ENCODE measurements around the gene KCNK17. TPM values are rescaled to one million over a fixed set of nuclear protein-coding genes. Genes with fewer than 3 reads are reported as not detected.

Gene KCNK17
- total RNA-seq, 1 experiment from 2014 or later: not detected

DNA sequence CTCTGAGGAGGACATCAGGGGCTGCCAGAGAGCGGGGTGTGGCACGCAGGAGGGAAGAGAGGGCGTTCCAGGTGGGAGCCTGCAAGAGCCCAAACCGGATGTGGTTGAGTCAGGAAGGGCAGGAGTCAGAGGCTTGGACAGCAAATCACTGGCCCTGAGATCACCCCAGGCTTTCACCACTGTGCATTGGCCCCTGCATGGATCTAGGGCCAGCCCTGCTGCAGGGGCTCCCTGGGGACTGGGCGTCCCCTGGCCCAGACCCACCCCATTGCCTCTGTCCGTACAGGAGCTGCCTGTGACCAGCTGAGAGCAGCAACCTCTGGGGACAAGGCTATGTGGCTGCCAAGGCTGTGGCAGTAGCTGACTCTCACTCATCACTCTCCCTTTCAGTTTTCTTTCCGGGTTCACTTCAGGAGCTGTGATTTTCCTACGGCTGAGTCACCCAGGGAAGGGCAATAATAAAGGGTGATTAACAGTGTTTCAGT lies 33.9 kb downstream of the KCNK17 start:
- peak overlapping the region; percentile 28 for H3K27ac ChIP-seq (ENCODE audit: low read depth, low read length)
- H3K36me3 ChIP-seq (ENCODE audit: control insufficient read depth in 1 of 2, insufficient read depth in 2 of 2, low read length in 2 of 2): no peaks in the 10 kb centered on the region
- ATAC-seq (peak; percentile 94), DNase-seq (ENCODE audit: low read depth, low spot score) (peak; percentile 69)
- H3K9ac ChIP-seq (ENCODE audit: low read length): peak overlapping the region; percentile 59
- H4K20me1 ChIP-seq (ENCODE audit: insufficient read depth): no peaks in the 10 kb centered on the region
- intact Hi-C loops (cut with micrococcal nuclease): no loop called here
- peak overlapping the region; percentile 36 for H2AFZ ChIP-seq (ENCODE audit: low read depth, low read length, poor library complexity, severe bottlenecking)
- H3K4me1 ChIP-seq (ENCODE audit: control insufficient read depth in 1 of 2, insufficient read depth in 2 of 2, low read length in 2 of 2): peaks cover 12 to 47% of the 10 kb centered on the region in 2 experiments
- CTCF ChIA-PET: interaction anchor here (1.0 kb wide), 1 partner anchor 23 kb away, joined by 4 read pairs; no protein-coding TSS in a partner anchor
- no peaks in the 10 kb centered on the region for H3K9me2 ChIP-seq (ENCODE audit: insufficient read depth)
- peak overlapping the region; percentile 17 to 44 for H3K4me3 ChIP-seq (replicated peaks in 1 of 2; ENCODE audit: low read depth in 1 of 2, low read length in 2 of 2)
- no peaks in the 10 kb centered on the region for H3K9me3 ChIP-seq (ENCODE audit: control insufficient read depth in 1 of 2, insufficient read depth in 1 of 2, low read depth in 1 of 2, low read length in 2 of 2)
- H3K27me3 ChIP-seq (ENCODE audit: insufficient read depth, low read length): no peaks in the 10 kb centered on the region
- POLR2A ChIA-PET: no interaction called here
- BruUV-seq (replicated peaks): no TSS peak
- RAD21 ChIA-PET (ENCODE audit: low non-redundant PET in 1 of 2, low total read pairs in 2 of 2, uncharacterized antibody in 2 of 2, unreplicated experiment in 2 of 2): no interaction called here
- H3K79me2 ChIP-seq (ENCODE audit: insufficient read depth, low read length): no peaks in the 10 kb centered on the region
- H3K4me2 ChIP-seq (ENCODE audit: low read length): peak overlapping the region; percentile 82
- TF ChIP-seq, protein P1, sequence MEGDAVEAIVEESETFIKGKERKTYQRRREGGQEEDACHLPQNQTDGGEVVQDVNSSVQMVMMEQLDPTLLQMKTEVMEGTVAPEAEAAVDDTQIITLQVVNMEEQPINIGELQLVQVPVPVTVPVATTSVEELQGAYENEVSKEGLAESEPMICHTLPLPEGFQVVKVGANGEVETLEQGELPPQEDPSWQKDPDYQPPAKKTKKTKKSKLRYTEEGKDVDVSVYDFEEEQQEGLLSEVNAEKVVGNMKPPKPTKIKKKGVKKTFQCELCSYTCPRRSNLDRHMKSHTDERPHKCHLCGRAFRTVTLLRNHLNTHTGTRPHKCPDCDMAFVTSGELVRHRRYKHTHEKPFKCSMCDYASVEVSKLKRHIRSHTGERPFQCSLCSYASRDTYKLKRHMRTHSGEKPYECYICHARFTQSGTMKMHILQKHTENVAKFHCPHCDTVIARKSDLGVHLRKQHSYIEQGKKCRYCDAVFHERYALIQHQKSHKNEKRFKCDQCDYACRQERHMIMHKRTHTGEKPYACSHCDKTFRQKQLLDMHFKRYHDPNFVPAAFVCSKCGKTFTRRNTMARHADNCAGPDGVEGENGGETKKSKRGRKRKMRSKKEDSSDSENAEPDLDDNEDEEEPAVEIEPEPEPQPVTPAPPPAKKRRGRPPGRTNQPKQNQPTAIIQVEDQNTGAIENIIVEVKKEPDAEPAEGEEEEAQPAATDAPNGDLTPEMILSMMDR (IDR thresholded peaks at IDR 0.05 in 2 of 3, conservative IDR thresholded peaks at IDR 0.05 in 1 of 3; ENCODE audit: borderline replicate concordance in 1 of 3, insufficient read depth in 1 of 3, low read depth in 2 of 3, low read length in 2 of 3): no peak
- no peak for TF ChIP-seq RAD21 (IDR thresholded peaks at IDR 0.05; ENCODE audit: low read depth)
- TF ChIP-seq POLR2AphosphoS5 (IDR thresholded peaks at IDR 0.05; ENCODE audit: low read depth, low read length): peak; percentile 62
- TF ChIP-seq YY1 (IDR thresholded peaks at IDR 0.05; ENCODE audit: extremely low read depth, insufficient replicate concordance, low read depth, low read length): no peak
- TF ChIP-seq SP1 (IDR thresholded peaks at IDR 0.05; ENCODE audit: low read depth): peak; percentile 79
- peak; percentile 80 for TF ChIP-seq FOSL1 (IDR thresholded peaks at IDR 0.05; ENCODE audit: low read depth)
- no peak for TF ChIP-seq ZNF274 (IDR thresholded peaks at IDR 0.05; ENCODE audit: low read depth, low read length)
- no peak for TF ChIP-seq SRF (IDR thresholded peaks at IDR 0.05; ENCODE audit: low read depth)
- peak; percentile 74 for TF ChIP-seq JUND (IDR thresholded peaks at IDR 0.05)
- no peak for TF ChIP-seq EZH2phosphoT487 (IDR thresholded peaks at IDR 0.05; ENCODE audit: borderline replicate concordance)
- TF ChIP-seq ELF1 (IDR thresholded peaks at IDR 0.05; ENCODE audit: borderline replicate concordance, low read depth): no peak; the same call in 1 of the 2 replicates
- TF ChIP-seq, protein P2, sequence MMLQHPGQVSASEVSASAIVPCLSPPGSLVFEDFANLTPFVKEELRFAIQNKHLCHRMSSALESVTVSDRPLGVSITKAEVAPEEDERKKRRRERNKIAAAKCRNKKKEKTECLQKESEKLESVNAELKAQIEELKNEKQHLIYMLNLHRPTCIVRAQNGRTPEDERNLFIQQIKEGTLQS (IDR thresholded peaks at IDR 0.05): no peak
- TF ChIP-seq REST (IDR thresholded peaks at IDR 0.05; ENCODE audit: low read depth): no peak
- no peak for TF ChIP-seq EGR1 (IDR thresholded peaks at IDR 0.05; ENCODE audit: low read depth)
- no peak for TF ChIP-seq ZBTB33 (IDR thresholded peaks at IDR 0.05; ENCODE audit: extremely low read depth, insufficient replicate concordance, low read length)
- peak; percentile 84; the same call in 1 of the 2 replicates for TF ChIP-seq CBX3 (IDR thresholded peaks at IDR 0.05; ENCODE audit: low read depth)
- TF ChIP-seq, protein P3, sequence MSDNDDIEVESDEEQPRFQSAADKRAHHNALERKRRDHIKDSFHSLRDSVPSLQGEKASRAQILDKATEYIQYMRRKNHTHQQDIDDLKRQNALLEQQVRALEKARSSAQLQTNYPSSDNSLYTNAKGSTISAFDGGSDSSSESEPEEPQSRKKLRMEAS (IDR thresholded peaks at IDR 0.05): peak; percentile 61
- no peak for TF ChIP-seq ZFX (IDR thresholded peaks at IDR 0.05)
- TF ChIP-seq EZH2 (IDR thresholded peaks at IDR 0.05): no peak
- no peak for TF ChIP-seq POLR2A (IDR thresholded peaks at IDR 0.05; ENCODE audit: borderline replicate concordance, extremely low read depth, insufficient read depth, insufficient read length)
- no peak for TF ChIP-seq TCF7L2 (IDR thresholded peaks at IDR 0.05; ENCODE audit: borderline replicate concordance, extremely low read depth, insufficient read depth, insufficient read length)
